Measurements from ENCODE around the gene COMT.

Gene COMT

DNA sequence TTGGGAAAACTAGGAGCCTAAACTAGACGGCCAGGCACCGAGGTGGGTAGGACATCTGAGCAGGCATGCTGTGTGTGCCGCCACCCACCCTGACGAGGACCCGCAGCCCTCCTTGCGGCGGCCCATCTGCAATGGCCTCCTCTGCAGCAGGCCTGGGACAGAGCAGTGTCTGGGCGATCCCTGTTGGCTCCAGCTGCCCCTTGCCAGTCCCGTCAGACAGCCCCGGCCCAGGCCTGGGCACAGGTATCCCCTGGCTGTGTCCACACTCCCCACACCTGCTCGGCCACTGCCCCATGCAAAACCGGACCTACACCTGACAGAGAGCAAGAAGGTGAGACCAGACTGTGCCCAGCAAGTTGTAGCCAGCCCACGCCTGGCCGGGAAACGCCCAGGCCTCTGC is 48.2 kb upstream of the COMT start:
- H3K9me2 ChIP-seq (replicated peaks; ENCODE audit: low read depth, low read length) = no peaks in the 10 kb centered on the region
- H2AFZ ChIP-seq (ENCODE audit: low read length) = no peak overlapping the region
- H3K36me3 ChIP-seq (ENCODE audit: insufficient read depth, low read length) = no peaks in the 10 kb centered on the region
- TF ChIP-seq EZH2phosphoT487 (IDR thresholded peaks at IDR 0.05; ENCODE audit: borderline replicate concordance) = no peak
- TF ChIP-seq, protein P1, sequence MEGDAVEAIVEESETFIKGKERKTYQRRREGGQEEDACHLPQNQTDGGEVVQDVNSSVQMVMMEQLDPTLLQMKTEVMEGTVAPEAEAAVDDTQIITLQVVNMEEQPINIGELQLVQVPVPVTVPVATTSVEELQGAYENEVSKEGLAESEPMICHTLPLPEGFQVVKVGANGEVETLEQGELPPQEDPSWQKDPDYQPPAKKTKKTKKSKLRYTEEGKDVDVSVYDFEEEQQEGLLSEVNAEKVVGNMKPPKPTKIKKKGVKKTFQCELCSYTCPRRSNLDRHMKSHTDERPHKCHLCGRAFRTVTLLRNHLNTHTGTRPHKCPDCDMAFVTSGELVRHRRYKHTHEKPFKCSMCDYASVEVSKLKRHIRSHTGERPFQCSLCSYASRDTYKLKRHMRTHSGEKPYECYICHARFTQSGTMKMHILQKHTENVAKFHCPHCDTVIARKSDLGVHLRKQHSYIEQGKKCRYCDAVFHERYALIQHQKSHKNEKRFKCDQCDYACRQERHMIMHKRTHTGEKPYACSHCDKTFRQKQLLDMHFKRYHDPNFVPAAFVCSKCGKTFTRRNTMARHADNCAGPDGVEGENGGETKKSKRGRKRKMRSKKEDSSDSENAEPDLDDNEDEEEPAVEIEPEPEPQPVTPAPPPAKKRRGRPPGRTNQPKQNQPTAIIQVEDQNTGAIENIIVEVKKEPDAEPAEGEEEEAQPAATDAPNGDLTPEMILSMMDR (conservative IDR thresholded peaks at IDR 0.05; ENCODE audit: low read length) = no peak
- H3K4me3 ChIP-seq (ENCODE audit: low read length, poor library complexity, severe bottlenecking) = peak overlapping the region; percentile 66
- no peaks in the 10 kb centered on the region for H3K27me3 ChIP-seq (ENCODE audit: insufficient read depth, low read length, poor library complexity, severe bottlenecking)
- peaks cover 9% of the 10 kb centered on the region; the same call in 1 of the 2 replicates for H3K79me2 ChIP-seq (ENCODE audit: insufficient read depth, low read length)
- no peaks in the 10 kb centered on the region for H3K9me3 ChIP-seq (ENCODE audit: insufficient read depth, low read depth, low read length)
- peak overlapping the region; percentile 90 for H3K9ac ChIP-seq (ENCODE audit: low read depth, low read length, poor library complexity, severe bottlenecking)
- no peaks in the 10 kb centered on the region for H4K20me1 ChIP-seq (ENCODE audit: insufficient read depth, low read length, poor library complexity, severe bottlenecking)
- peaks cover 21% of the 10 kb centered on the region for H3F3A ChIP-seq (ENCODE audit: low read depth)
- peaks cover 70% of the 10 kb centered on the region for H3K4me1 ChIP-seq (ENCODE audit: insufficient read depth, low read length, poor library complexity, severe bottlenecking)
- H3K4me2 ChIP-seq (ENCODE audit: low read depth, low read length, poor library complexity, severe bottlenecking) = peak overlapping the region; percentile 92

DNA sequence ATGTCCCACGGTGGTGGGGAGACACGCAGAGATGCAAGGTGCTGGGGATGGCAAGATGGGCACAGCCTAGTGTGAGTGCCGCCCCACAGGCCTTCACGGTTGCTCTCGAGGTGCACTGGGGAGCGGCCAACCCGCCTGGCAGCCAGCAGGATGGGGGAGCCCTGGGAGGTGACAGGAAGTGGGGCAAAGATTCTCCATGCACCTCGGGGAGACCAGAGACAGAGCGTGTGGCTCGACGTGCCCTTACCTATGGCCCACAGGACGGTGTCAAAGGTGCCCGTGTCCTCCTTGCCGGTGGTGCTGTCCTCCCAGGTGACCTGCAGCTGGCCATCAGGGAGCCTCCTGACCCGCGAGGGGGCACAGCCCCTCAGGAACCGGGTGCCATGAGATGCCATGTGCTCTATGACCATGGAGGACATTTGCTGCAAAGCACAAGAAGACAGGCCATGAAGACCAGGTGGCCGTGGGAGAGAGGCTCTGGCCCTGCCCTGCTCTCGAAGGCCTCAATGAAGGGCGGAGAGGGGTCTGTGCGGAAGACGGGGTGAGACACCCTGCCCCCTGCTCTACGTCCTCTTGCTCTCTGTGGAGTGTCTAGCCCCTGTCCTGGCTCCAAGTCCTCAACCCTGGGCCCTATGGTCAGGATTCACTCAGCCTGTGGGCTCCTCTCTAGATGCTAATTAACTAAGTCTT is 46.3 kb upstream of the COMT start:
- Histone ChIP-seq H2AFZ (ENCODE audit: low read length) (no peak overlapping the region), H3K9ac (ENCODE audit: low read depth, low read length, poor library complexity, severe bottlenecking) (peak overlapping the region; percentile 60), H3K79me2 (ENCODE audit: insufficient read depth, low read length) (peaks cover 7% of the 10 kb centered on the region; the same call in 1 of the 2 replicates), H4K20me1 (ENCODE audit: insufficient read depth, low read length, poor library complexity, severe bottlenecking) (no peaks in the 10 kb centered on the region), H3K9me2 (replicated peaks; ENCODE audit: low read depth, low read length) (no peaks in the 10 kb centered on the region), H3K36me3 (ENCODE audit: insufficient read depth, low read length) (no peaks in the 10 kb centered on the region), H3F3A (ENCODE audit: low read depth) (peaks cover 21% of the 10 kb centered on the region), H3K9me3 (ENCODE audit: insufficient read depth, low read depth, low read length) (no peaks in the 10 kb centered on the region), H3K27me3 (ENCODE audit: insufficient read depth, low read length, poor library complexity, severe bottlenecking) (no peaks in the 10 kb centered on the region), H3K4me2 (ENCODE audit: low read depth, low read length, poor library complexity, severe bottlenecking) (no peak overlapping the region), H3K4me3 (ENCODE audit: low read length, poor library complexity, severe bottlenecking) (no peak overlapping the region), H3K4me1 (ENCODE audit: insufficient read depth, low read length, poor library complexity, severe bottlenecking) (peaks cover 62% of the 10 kb centered on the region)
- TF ChIP-seq, protein P1 (conservative IDR thresholded peaks at IDR 0.05; ENCODE audit: low read length) = no peak

DNA sequence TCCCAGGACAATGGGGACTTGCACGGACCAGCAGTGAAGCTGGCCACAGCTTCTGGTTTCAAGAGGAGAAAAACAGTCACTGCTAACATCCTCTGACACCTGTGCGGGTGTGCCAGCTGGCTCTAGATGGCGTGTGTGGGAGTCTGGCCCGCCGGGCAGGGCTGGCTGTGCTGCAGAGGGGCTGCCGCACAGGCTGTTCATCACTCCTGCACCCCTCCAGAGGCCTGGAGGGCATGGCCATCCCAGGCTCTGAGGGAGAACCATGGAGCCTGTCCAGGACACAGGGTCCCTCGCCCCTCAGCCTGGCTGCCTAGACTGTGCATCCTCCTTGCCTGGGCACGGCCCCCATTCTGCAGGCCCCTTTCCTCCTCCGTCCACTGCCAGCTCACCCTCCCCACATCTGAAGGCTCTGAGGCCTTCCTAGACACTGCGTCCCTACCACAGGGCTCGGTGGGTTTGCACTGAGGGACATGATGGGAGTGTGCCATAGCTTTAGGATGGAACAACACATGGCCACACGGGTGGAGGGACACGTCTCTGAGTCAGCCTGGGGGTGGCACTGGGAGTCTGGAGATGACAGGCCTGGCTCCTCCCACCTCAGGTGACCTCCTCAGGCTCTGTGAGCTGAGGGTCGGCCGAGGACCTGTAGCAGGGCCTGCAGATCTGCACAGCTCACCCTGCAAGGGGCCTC is 44.8 kb upstream of the COMT start:
- H3K4me1 ChIP-seq (ENCODE audit: insufficient read depth, low read length, poor library complexity, severe bottlenecking) = peaks cover 50% of the 10 kb centered on the region
- no peaks in the 10 kb centered on the region for H3K9me3 ChIP-seq (ENCODE audit: insufficient read depth, low read depth, low read length)
- H2AFZ ChIP-seq (ENCODE audit: low read length) = no peak overlapping the region
- no peaks in the 10 kb centered on the region for H3K36me3 ChIP-seq (ENCODE audit: insufficient read depth, low read length)
- TF ChIP-seq, protein P1 (conservative IDR thresholded peaks at IDR 0.05; ENCODE audit: low read length) = peak; percentile 51
- TF ChIP-seq EZH2phosphoT487 (IDR thresholded peaks at IDR 0.05; ENCODE audit: borderline replicate concordance) = no peak
- H3K9ac ChIP-seq (ENCODE audit: low read depth, low read length, poor library complexity, severe bottlenecking) = peak overlapping the region; percentile 60
- H3K4me3 ChIP-seq (ENCODE audit: low read length, poor library complexity, severe bottlenecking) = no peak overlapping the region
- H3K79me2 ChIP-seq (ENCODE audit: insufficient read depth, low read length) = peaks cover 7% of the 10 kb centered on the region; the same call in 1 of the 2 replicates
- no peaks in the 10 kb centered on the region for H3K9me2 ChIP-seq (replicated peaks; ENCODE audit: low read depth, low read length)
- no peaks in the 10 kb centered on the region for H3K27me3 ChIP-seq (ENCODE audit: insufficient read depth, low read length, poor library complexity, severe bottlenecking)
- peaks cover 15% of the 10 kb centered on the region for H3F3A ChIP-seq (ENCODE audit: low read depth)
- H4K20me1 ChIP-seq (ENCODE audit: insufficient read depth, low read length, poor library complexity, severe bottlenecking) = no peaks in the 10 kb centered on the region
- H3K4me2 ChIP-seq (ENCODE audit: low read depth, low read length, poor library complexity, severe bottlenecking) = no peak overlapping the region

Measured in Loucy (cell line).